ENCODE measurements around the gene ZNF385A. TPM values are rescaled to one million over a fixed set of nuclear protein-coding genes. Genes with fewer than 3 reads are reported as not detected.

Gene ZNF385A
- total and polyA plus RNA-seq, 2 of the 13 experiments (the other 11 are each of a cell fraction or from before 2014, with no cell fraction given): 0.44 to 0.67 TPM

GRCh38 chr12:54324617-54325441, 59.7 kb downstream of the ZNF385A start, which contains the start of gene COPZ1 (continued):
- TF ChIP-seq ZC3H4 (CRISPR knock-in tag; IDR thresholded peaks at IDR 0.05; ENCODE audit: borderline replicate concordance) (no peak), HNRNPLL (IDR thresholded peaks at IDR 0.05; ENCODE audit: low read depth, low read length, poor library complexity, severe bottlenecking) (no peak), ZNF616 (CRISPR knock-in tag; IDR thresholded peaks at IDR 0.05; ENCODE audit: low read depth) (0 out of 2 replicates have a peak, but pooled peaks have one; percentile 49), GMEB1 (CRISPR knock-in tag; IDR thresholded peaks at IDR 0.05; ENCODE audit: borderline replicate concordance) (peak; percentile 85), RAD51 (IDR thresholded peaks at IDR 0.05; ENCODE audit: borderline replicate concordance) (peak; percentile 72; the same call in 1 of the 2 replicates), ZNF567 (CRISPR knock-in tag; IDR thresholded peaks at IDR 0.05; ENCODE audit: borderline replicate concordance) (no peak), NFATC3 (CRISPR knock-in tag; IDR thresholded peaks at IDR 0.05) (no peak), GFI1 (CRISPR knock-in tag; IDR thresholded peaks at IDR 0.05; ENCODE audit: borderline replicate concordance) (peak; percentile 19; the same call in 1 of the 2 replicates), ZNF691 (CRISPR knock-in tag; IDR thresholded peaks at IDR 0.05; ENCODE audit: borderline replicate concordance, low read depth) (no peak), ZNF687 (CRISPR knock-in tag; IDR thresholded peaks at IDR 0.05) (peak; percentile 66), SMAD3 (CRISPR knock-in tag; IDR thresholded peaks at IDR 0.05) (no peak; the same call in 1 of the 2 replicates), MIER2 (CRISPR knock-in tag; IDR thresholded peaks at IDR 0.05) (no peak), ZNF282 (IDR thresholded peaks at IDR 0.05; ENCODE audit: partially characterized antibody) (no peak), ZNF451 (CRISPR knock-in tag; IDR thresholded peaks at IDR 0.05) (no peak), TEF (CRISPR knock-in tag; IDR thresholded peaks at IDR 0.05) (no peak; the same call in 1 of the 2 replicates), FIP1L1 (IDR thresholded peaks at IDR 0.05; ENCODE audit: borderline replicate concordance, insufficient read depth, low read depth, low read length) (no peak), NFIB (CRISPR knock-in tag; IDR thresholded peaks at IDR 0.05; ENCODE audit: borderline replicate concordance) (no peak), DR1 (CRISPR knock-in tag; IDR thresholded peaks at IDR 0.05) (peak; percentile 83), MIXL1 (CRISPR knock-in tag; IDR thresholded peaks at IDR 0.05) (peak; percentile 55), ATF5 (CRISPR knock-in tag; IDR thresholded peaks at IDR 0.05; ENCODE audit: low read depth) (no peak), GATAD1 (CRISPR knock-in tag; IDR thresholded peaks at IDR 0.05) (peak; percentile 89)

Data from HepG2 (cell line).